Kidney epithelial cell (primary cell): ENCODE results near the gene RABGAP1L. TPM values are rescaled to one million over a fixed set of nuclear protein-coding genes. Genes with fewer than 3 reads are reported as not detected.

Source experiments
- DNase-seq: peaks from one replicate; pipeline ENCODE4 v3.0.0-alpha.2; 2010; ENCODE audit warnings: low read depth
- H3K27me3 ChIP-seq: 2 replicates; pipeline ENCODE4 v1.6.0; 2011; ENCODE audit warnings: low read length; ENCODE audit not compliant: control insufficient read depth, insufficient read depth
- H3K36me3 ChIP-seq: 2 replicates; pipeline ENCODE4 v1.5.1; 2011; ENCODE audit warnings: low read length; ENCODE audit not compliant: control insufficient read depth, insufficient read depth
- H3K4me3 ChIP-seq: 2 replicates; pipeline ENCODE4 v1.5.1; 2011; ENCODE audit warnings: low read depth, mild to moderate bottlenecking, control low read depth, low read length
- CTCF ChIP-seq: IDR thresholded peaks from 2 replicates; pipeline ENCODE4 v1.5.1; 2011; ENCODE audit warnings: mild to moderate bottlenecking, moderate library complexity, low read length, control low read depth, inconsistent platforms; ENCODE audit not compliant: insufficient read depth, poor library complexity, severe bottlenecking
- total RNA-seq: library from RNA; depleted of rRNA; stranded (reverse); fragments of >200 nt; gene quantifications from 2 replicates; pipeline ENCODE4 v1.2.3, GENCODE V29; 2015

RABGAP1L gene
- total RNA-seq, 1 donor from 2014 or later, result 22.1 TPM

GRCh38 chr1:174466607-174467006, 307.3 kb downstream of the RABGAP1L start:
- Histone ChIP-seq H3K36me3 (no peaks in the 10 kb centered on the region), H3K27me3 (no peaks in the 10 kb centered on the region)
- no peak for TF ChIP-seq CTCF

GRCh38 chr1:174469052-174469451, 309.7 kb downstream of the RABGAP1L start:
- Histone ChIP-seq H3K36me3 (no peaks in the 10 kb centered on the region), H3K4me3 (no peak overlapping the region), H3K27me3 (no peaks in the 10 kb centered on the region)
- TF ChIP-seq CTCF, result no peak
- DNase-seq, result no peak

More at GRCh38 chr1:174466607-174467006, 307.3 kb downstream of the RABGAP1L start:
- H3K4me3 ChIP-seq, result no peak overlapping the region
- no peak for DNase-seq

- no peak for TF ChIP-seq CTCF
- Histone ChIP-seq H3K36me3 (no peaks in the 10 kb centered on the region), H3K4me3 (no peak overlapping the region), H3K27me3 (no peaks in the 10 kb centered on the region)
- DNase-seq, result no peak
These were observed 310.4 kb downstream of the RABGAP1L start for GRCh38 chr1:174469687-174470086.

GRCh38 chr1:174479281-174479680, 320.0 kb downstream of the RABGAP1L start:
- H3K4me3 ChIP-seq, result no peak overlapping the region
- no peak for TF ChIP-seq CTCF

GRCh38 chr1:174480324-174480723, 321.0 kb downstream of the RABGAP1L start:
- no peak for TF ChIP-seq CTCF
- no peak for DNase-seq
- Histone ChIP-seq H3K36me3 (no peaks in the 10 kb centered on the region), H3K4me3 (no peak overlapping the region), H3K27me3 (no peaks in the 10 kb centered on the region)

More at GRCh38 chr1:174479281-174479680, 320.0 kb downstream of the RABGAP1L start:
- Histone ChIP-seq H3K27me3 (no peaks in the 10 kb centered on the region), H3K36me3 (no peaks in the 10 kb centered on the region)
- DNase-seq, result no peak

GRCh38 chr1:174491606-174492005, 332.3 kb downstream of the RABGAP1L start:
- TF ChIP-seq CTCF, result no peak
- no peaks in the 10 kb centered on the region for H3K36me3 ChIP-seq
- no peaks in the 10 kb centered on the region for H3K27me3 ChIP-seq
- H3K4me3 ChIP-seq, result no peak overlapping the region
- no peak for DNase-seq
